H9 (cell line): ENCODE measurements around the gene OR8G5. TPM values are rescaled to one million over a fixed set of nuclear protein-coding genes. Genes with fewer than 3 reads are reported as not detected.

ENCODE experiments used
- DNase-seq: peaks from one replicate; pipeline ENCODE4 v3.0.0-alpha.2; 2017
- H2AFZ ChIP-seq: one replicate; pipeline ENCODE4 v1.6.1; 2013; ENCODE audit warnings: mild to moderate bottlenecking, low read length, control low read depth, moderate library complexity
- H2AK5ac ChIP-seq: 2 replicates; pipeline ENCODE4 v1.6.1; 2013; ENCODE audit warnings: low read length, control low read depth, mixed read lengths; ENCODE audit not compliant: insufficient read length
- H2BK120ac ChIP-seq: one replicate; pipeline ENCODE4 v1.6.1; 2013; ENCODE audit warnings: low read depth, mild to moderate bottlenecking, low read length, control low read depth, inconsistent platforms; ENCODE audit not compliant: poor library complexity, severe bottlenecking
- H2BK12ac ChIP-seq: 2 replicates; pipeline ENCODE4 v1.6.1; 2013; ENCODE audit warnings: low read length, control low read depth, mixed read lengths, low read depth; ENCODE audit not compliant: insufficient read length
- H2BK15ac ChIP-seq: 2 replicates; pipeline ENCODE4 v1.6.1; 2013; ENCODE audit warnings: low read depth, low read length, control low read depth
- H2BK20ac ChIP-seq: one replicate; pipeline ENCODE4 v1.6.1; 2013; ENCODE audit warnings: low read depth, mild to moderate bottlenecking, low read length, control low read depth, inconsistent platforms; ENCODE audit not compliant: poor library complexity, severe bottlenecking
- H2BK5ac ChIP-seq: 2 replicates; pipeline ENCODE4 v1.6.1; 2013; ENCODE audit warnings: low read length, control low read depth, mixed read lengths; ENCODE audit not compliant: insufficient read length
- H3K14ac ChIP-seq: 2 replicates; pipeline ENCODE4 v1.6.1; 2013; ENCODE audit warnings: low read length, control low read depth; ENCODE audit not compliant: insufficient read depth
- H3K18ac ChIP-seq: 2 replicates; pipeline ENCODE4 v1.6.1; 2013; ENCODE audit warnings: low read depth, mild to moderate bottlenecking, mixed read lengths, low read length, control low read depth; ENCODE audit not compliant: insufficient read length
- H3K23ac ChIP-seq: 2 replicates; pipeline ENCODE4 v1.6.1; 2013; ENCODE audit warnings: low read length, control low read depth, mixed read lengths, low read depth; ENCODE audit not compliant: insufficient read length
- H3K23me2 ChIP-seq: 2 replicates; pipeline ENCODE4 v1.6.1; 2013; ENCODE audit warnings: low read depth, mild to moderate bottlenecking, mixed read lengths, low read length, control low read depth; ENCODE audit not compliant: insufficient read length, poor library complexity, severe bottlenecking
- H3K27ac ChIP-seq: 2 replicates; pipeline ENCODE4 v1.5.1; 2013; ENCODE audit warnings: low read length, control low read depth, mixed read lengths, low read depth; ENCODE audit not compliant: insufficient read length
- H3K27me3 ChIP-seq: 2 replicates; pipeline ENCODE4 v1.6.1; 2013; ENCODE audit warnings: low read length, control low read depth, inconsistent platforms; ENCODE audit not compliant: insufficient read depth
- H3K4ac ChIP-seq: 2 replicates; pipeline ENCODE4 v1.6.1; 2013; ENCODE audit warnings: low read depth, mild to moderate bottlenecking, control low read depth, inconsistent platforms, low read length, moderate library complexity
- H3K4me1 ChIP-seq: 2 replicates; pipeline ENCODE4 v1.6.1; 2013; ENCODE audit warnings: low read length, control low read depth, inconsistent platforms; ENCODE audit not compliant: insufficient read depth
- H3K4me2 ChIP-seq: 2 replicates; pipeline ENCODE4 v1.6.1; 2013; ENCODE audit warnings: low read length, control low read depth, mixed read lengths; ENCODE audit not compliant: insufficient read length, insufficient read depth
- H3K56ac ChIP-seq: 2 replicates; pipeline ENCODE4 v1.6.1; 2013; ENCODE audit warnings: low read depth, mild to moderate bottlenecking, mixed read lengths, low read length, control low read depth; ENCODE audit not compliant: insufficient read length
- H3K79me1 ChIP-seq: 2 replicates; pipeline ENCODE4 v1.6.1; 2013; ENCODE audit warnings: low read depth, mild to moderate bottlenecking, moderate library complexity, low read length, control low read depth, inconsistent platforms; ENCODE audit not compliant: insufficient read depth, poor library complexity, severe bottlenecking
- H3K79me2 ChIP-seq: 2 replicates; pipeline ENCODE4 v1.6.1; 2013; ENCODE audit warnings: low read length, control low read depth, inconsistent platforms; ENCODE audit not compliant: insufficient read depth
- H3K9ac ChIP-seq: 2 replicates; pipeline ENCODE4 v1.6.1; 2013; ENCODE audit warnings: low read length, control low read depth, mixed read lengths; ENCODE audit not compliant: insufficient read length; ENCODE audit errors: extremely low read depth
- H3K9me3 ChIP-seq: one replicate; pipeline ENCODE4 v1.6.1; 2013; ENCODE audit warnings: low read depth, low read length, inconsistent platforms; ENCODE audit not compliant: control insufficient read depth
- H3T11ph ChIP-seq: one replicate; pipeline ENCODE4 v1.6.1; 2013; ENCODE audit warnings: mild to moderate bottlenecking, low read length, control low read depth, inconsistent platforms
- H4K20me1 ChIP-seq: one replicate; pipeline ENCODE4 v1.6.1; 2013; ENCODE audit not compliant: control insufficient read depth, insufficient read length, insufficient read depth
- H4K5ac ChIP-seq: 2 replicates; pipeline ENCODE4 v1.6.1; 2013; ENCODE audit warnings: low read depth, mild to moderate bottlenecking, mixed read lengths, low read length, control low read depth; ENCODE audit not compliant: insufficient read length
- H4K8ac ChIP-seq: replicated peaks from 2 replicates; pipeline ENCODE4 v1.6.1; 2013; ENCODE audit warnings: low read length, control low read depth, mixed read lengths, low read depth; ENCODE audit not compliant: insufficient read length
- H4K91ac ChIP-seq: 2 replicates; pipeline ENCODE4 v1.6.1; 2013; ENCODE audit warnings: low read depth, mild to moderate bottlenecking, moderate library complexity, mixed read lengths, low read length, control low read depth; ENCODE audit not compliant: insufficient read length
- H3K27ac Mint-ChIP-seq, 3 experiments: 2 replicates in 2 of 3; 3 replicates in 1 of 3; pipeline ENCODE4 v1.8.0; 2020 to 2021; ENCODE audit warnings: mixed read lengths in 3 of 3, mild to moderate bottlenecking in 1 of 3, moderate library complexity in 1 of 3
- H3K27me3 Mint-ChIP-seq: 2 replicates; pipeline ENCODE4 v1.8.0; 2021; ENCODE audit warnings: low read depth, mild to moderate bottlenecking, moderate library complexity, mixed read lengths
- H3K36me3 Mint-ChIP-seq, 3 experiments: 2 replicates in 2 of 3; 3 replicates in 1 of 3; pipeline ENCODE4 v1.8.0; 2020 to 2021; ENCODE audit warnings: low read depth in 3 of 3, mixed read lengths in 3 of 3; ENCODE audit not compliant: insufficient read depth in 1 of 3
- H3K4me1 Mint-ChIP-seq, 2 experiments: 2 replicates each; pipeline ENCODE4 v1.8.0; 2020; ENCODE audit warnings: mixed read lengths in 2 of 2
- H3K4me3 Mint-ChIP-seq, 2 experiments: 2 replicates in 1 of 2; 3 replicates in 1 of 2; pipeline ENCODE4 v1.8.0; 2020 to 2021; ENCODE audit warnings: mild to moderate bottlenecking in 2 of 2, mixed read lengths in 2 of 2, moderate library complexity in 1 of 2
- H3K9me3 Mint-ChIP-seq, 2 experiments: 2 replicates in 1 of 2; 3 replicates in 1 of 2; pipeline ENCODE4 v1.8.0; 2020; ENCODE audit warnings: mild to moderate bottlenecking in 2 of 2, mixed read lengths in 2 of 2, moderate library complexity in 1 of 2
- WGBS: extraction: QIAGEN DNeasy Blood & Tissue Kit; methylation state at CpG from one replicate; pipeline ENCODE4 v1.1.7; 2013; ENCODE audit warnings: missing lambda C conversion rate, low lambda C conversion rate, mixed read lengths; ENCODE audit not compliant: insufficient read length; ENCODE audit errors: extremely low coverage; 5-methylcytosine and 5-hydroxymethylcytosine counted together
- long read RNA-seq: library from polyadenylated mRNA; unstranded; transcript quantifications from one replicate; pipeline ENCODE4 v2.0.0, GENCODE V29; 2020
- total RNA-seq: library from RNA; stranded (reverse); gene quantifications from 2 replicates; pipeline ENCODE4 v1.2.1, GENCODE V29; 2021
- TF ChIP-seq, protein P1 (sequence below): fragments of 200-600 bp; sonication (generic); conservative IDR thresholded peaks from 3 replicates; pipeline ENCODE4 v1.8.0; 2021; ENCODE audit warnings: antibody characterized with exemption, mild to moderate bottlenecking

Gene OR8G5, protein sequence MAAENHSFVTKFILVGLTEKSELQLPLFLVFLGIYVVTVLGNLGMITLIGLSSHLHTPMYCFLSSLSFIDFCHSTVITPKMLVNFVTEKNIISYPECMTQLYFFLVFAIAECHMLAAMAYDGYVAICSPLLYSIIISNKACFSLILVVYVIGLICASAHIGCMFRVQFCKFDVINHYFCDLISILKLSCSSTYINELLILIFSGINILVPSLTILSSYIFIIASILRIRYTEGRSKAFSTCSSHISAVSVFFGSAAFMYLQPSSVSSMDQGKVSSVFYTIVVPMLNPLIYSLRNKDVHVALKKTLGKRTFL
- total RNA-seq = not detected in 2 replicates
- long read RNA-seq = 0 reads

DNA sequence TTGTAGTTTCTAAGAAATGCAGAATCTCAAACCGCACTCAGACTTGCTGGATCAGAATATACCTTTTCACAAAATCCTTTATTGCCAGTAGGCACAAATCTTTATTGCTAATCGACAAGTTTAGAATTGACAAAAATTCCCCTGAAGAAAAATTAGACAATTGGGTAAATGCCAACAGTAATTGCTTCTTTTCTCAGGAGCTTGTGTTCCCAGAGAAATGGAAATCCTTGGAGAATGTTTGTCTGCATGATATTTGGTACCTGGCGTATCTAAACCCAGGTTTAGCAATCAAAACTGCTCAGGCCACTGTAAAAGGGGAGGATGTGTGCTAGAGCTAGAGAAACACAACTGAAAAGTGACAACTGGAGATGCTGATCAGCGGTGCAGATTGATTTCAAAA lies at the start of gene OR8G5:
OR8G5 (plus strand) TSS at position 301 of the 400 bp plus-strand sequence. CDS start 8,556 bp downstream, outside the sequence.
- Histone ChIP-seq H4K91ac (no peak within 1 kb of the TSS), H3K14ac (no peak within 1 kb of the TSS), H3T11ph (no peak within 1 kb of the TSS), H2AK5ac (no peak within 1 kb of the TSS), H3K79me2 (no peaks in the 10 kb centered on the region), H3K27me3 (no peaks in the 10 kb centered on the region), H3K56ac (no peak within 1 kb of the TSS), H4K20me1 (no peaks in the 10 kb centered on the region), H3K18ac (no peak within 1 kb of the TSS), H3K9ac (no peak within 1 kb of the TSS), H2AFZ (no peak within 1 kb of the TSS), H2BK20ac (no peak within 1 kb of the TSS), H3K4me2 (no peak within 1 kb of the TSS), H4K5ac (no peak within 1 kb of the TSS), H3K9me3 (no peaks in the 10 kb centered on the region), H2BK12ac (no peak within 1 kb of the TSS), H3K4ac (no peak within 1 kb of the TSS), H3K27ac (no peak within 1 kb of the TSS), H2BK15ac (no peak within 1 kb of the TSS), H3K23me2 (no peaks in the 10 kb centered on the region), H4K8ac (no peak within 1 kb of the TSS), H3K23ac (no peak within 1 kb of the TSS), H3K4me1 (no peaks in the 10 kb centered on the region), H2BK120ac (no peak within 1 kb of the TSS), H2BK5ac (no peak within 1 kb of the TSS), H3K79me1 (no peaks in the 10 kb centered on the region)
- Mint-ChIP-seq H3K4me1 (no peaks in the 10 kb centered on the region), H3K27ac (no peak within 1 kb of the TSS), H3K36me3 (no peaks in the 10 kb centered on the region), H3K9me3 (no peaks in the 10 kb centered on the region), H3K4me3 (no peak within 1 kb of the TSS), H3K27me3 (no peaks in the 10 kb centered on the region)
- TF ChIP-seq, protein P1, sequence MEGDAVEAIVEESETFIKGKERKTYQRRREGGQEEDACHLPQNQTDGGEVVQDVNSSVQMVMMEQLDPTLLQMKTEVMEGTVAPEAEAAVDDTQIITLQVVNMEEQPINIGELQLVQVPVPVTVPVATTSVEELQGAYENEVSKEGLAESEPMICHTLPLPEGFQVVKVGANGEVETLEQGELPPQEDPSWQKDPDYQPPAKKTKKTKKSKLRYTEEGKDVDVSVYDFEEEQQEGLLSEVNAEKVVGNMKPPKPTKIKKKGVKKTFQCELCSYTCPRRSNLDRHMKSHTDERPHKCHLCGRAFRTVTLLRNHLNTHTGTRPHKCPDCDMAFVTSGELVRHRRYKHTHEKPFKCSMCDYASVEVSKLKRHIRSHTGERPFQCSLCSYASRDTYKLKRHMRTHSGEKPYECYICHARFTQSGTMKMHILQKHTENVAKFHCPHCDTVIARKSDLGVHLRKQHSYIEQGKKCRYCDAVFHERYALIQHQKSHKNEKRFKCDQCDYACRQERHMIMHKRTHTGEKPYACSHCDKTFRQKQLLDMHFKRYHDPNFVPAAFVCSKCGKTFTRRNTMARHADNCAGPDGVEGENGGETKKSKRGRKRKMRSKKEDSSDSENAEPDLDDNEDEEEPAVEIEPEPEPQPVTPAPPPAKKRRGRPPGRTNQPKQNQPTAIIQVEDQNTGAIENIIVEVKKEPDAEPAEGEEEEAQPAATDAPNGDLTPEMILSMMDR = no peak
- no CpG with 5 or more reads among the region's 4 CpGs for WGBS
- DNase-seq = no peak
